ENCODE measurements around the gene SIPA1.

SIPA1 gene

GRCh38 chr11:65607614-65608426 is 30.1 kb upstream of the SIPA1 start:
- DNase-seq: no peak

GRCh38 chr11:65609229-65609628 is 28.7 kb upstream of the SIPA1 start:
- DNase-seq: no peak

GRCh38 chr11:65609665-65610064 is 28.2 kb upstream of the SIPA1 start:
- DNase-seq: no peak

GRCh38 chr11:65610404-65610803 is 27.5 kb upstream of the SIPA1 start:
- no peak for DNase-seq

- DNase-seq: no peak
Measured at GRCh38 chr11:65611028-65611757, 26.7 kb upstream of the SIPA1 start.

- DNase-seq: no peak
Measured at GRCh38 chr11:65611758-65612603, 25.9 kb upstream of the SIPA1 start.

GRCh38 chr11:65612691-65613090 is 25.2 kb upstream of the SIPA1 start:
- no peak for DNase-seq

GRCh38 chr11:65613091-65613928 is 24.6 kb upstream of the SIPA1 start:
- DNase-seq: no peak

GRCh38 chr11:65615229-65615949 is 22.5 kb upstream of the SIPA1 start, which contains the start of gene PCNX3:
Gene PCNX3 (plus strand): TSS chr11:65615776. CDS start chr11:65616312, 536 bp downstream.
- DNase-seq: peak; percentile 100

- peak in 3 of 5 donors; percentile 19 to 46 (median 29) for DNase-seq
Measured at GRCh38 chr11:65615950-65616574, 21.8 kb upstream of the SIPA1 start.

- DNase-seq: peak in 1 of 5 donors; percentile 49
Measured at GRCh38 chr11:65616575-65617001, 21.3 kb upstream of the SIPA1 start.

GRCh38 chr11:65617136-65617850 is 20.6 kb upstream of the SIPA1 start:
- DNase-seq: no peak

- DNase-seq: no peak
Measured at GRCh38 chr11:65617990-65618751, 19.7 kb upstream of the SIPA1 start.

- no peak for DNase-seq
Measured at GRCh38 chr11:65618763-65619162, 19.1 kb upstream of the SIPA1 start.

GRCh38 chr11:65619281-65619928 is 18.5 kb upstream of the SIPA1 start:
- no peak for DNase-seq

GRCh38 chr11:65620666-65621065 is 17.2 kb upstream of the SIPA1 start:
- DNase-seq: no peak

GRCh38 chr11:65621460-65621859 is 16.4 kb upstream of the SIPA1 start:
- DNase-seq: no peak

- no peak for DNase-seq
Measured at GRCh38 chr11:65622011-65622410, 15.9 kb upstream of the SIPA1 start.

- DNase-seq: no peak
Measured at GRCh38 chr11:65623177-65623576, 14.7 kb upstream of the SIPA1 start.

Data from T-helper 1 cell (primary cell).